NCI-H82 treated with DMSO at 0.1 percent for 48 hours (cell line): Measurements from ENCODE around the gene POU2AF2.
"Not testable (repeated sequence)": the region's sequence is repeated elsewhere in the genome, so short reads cannot be mapped to it uniquely, and the experiment has no call there.

Experiments
- DNase-seq: peaks from one replicate; lab custom pipeline; 2025; ENCODE audit not compliant: unreplicated experiment; lab: John Stamatoyannopoulos, UW

POU2AF2 gene

DNA sequence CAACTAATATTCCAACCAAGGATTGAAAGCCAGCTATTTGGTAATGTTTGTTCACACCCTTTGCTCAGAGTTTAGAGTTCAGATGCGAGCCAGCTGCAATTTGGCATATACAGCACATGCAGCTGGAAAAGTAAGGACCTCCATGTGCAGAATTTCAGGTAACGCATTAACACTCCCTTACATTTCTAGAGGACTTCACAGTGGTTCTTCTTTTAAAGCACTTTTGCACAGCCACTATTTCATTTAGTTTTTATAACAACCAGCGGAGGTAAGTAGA is 56.3 kb downstream of the POU2AF2 start:
- DNase-seq = no peak

DNA sequence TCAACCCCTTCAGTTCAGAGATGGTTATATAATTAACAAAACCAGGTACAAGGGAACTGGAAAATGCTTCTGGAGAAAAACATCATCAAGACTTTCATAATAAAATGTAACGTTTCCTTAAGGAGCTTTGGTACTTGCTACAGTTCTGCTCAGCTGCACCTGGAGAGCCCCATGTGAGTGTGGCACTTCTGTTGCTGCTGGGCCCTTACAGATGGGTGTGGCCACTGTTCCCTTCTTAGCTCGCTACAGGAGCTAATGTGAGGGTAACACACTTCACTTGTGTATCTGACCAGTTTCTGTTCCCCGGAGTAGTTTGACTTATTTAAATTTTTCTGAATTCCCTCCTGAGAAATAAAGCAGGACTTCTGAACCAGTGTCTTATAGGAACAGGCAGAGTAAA is 56.8 kb downstream of the POU2AF2 start:
- no peak for DNase-seq

DNA sequence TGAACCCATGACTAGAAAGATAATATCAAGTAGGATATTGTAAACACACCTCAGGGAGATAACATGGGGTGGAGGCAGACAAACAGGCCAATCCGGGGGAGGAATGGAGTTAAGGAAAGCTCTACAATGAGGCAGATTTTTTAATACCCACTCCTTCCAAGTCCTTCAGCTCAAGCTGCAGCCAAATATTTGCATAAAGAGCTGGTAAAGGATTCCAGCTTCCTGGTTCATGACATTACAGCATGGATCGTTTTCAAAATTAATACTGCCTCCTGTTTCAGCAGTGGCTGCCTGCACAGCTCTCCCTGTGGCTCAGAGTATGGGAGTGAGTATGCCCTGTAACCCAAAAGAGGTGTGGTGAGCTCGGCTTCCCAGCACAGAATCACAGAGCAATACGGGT is 57.9 kb downstream of the POU2AF2 start:
- no peak for DNase-seq

DNA sequence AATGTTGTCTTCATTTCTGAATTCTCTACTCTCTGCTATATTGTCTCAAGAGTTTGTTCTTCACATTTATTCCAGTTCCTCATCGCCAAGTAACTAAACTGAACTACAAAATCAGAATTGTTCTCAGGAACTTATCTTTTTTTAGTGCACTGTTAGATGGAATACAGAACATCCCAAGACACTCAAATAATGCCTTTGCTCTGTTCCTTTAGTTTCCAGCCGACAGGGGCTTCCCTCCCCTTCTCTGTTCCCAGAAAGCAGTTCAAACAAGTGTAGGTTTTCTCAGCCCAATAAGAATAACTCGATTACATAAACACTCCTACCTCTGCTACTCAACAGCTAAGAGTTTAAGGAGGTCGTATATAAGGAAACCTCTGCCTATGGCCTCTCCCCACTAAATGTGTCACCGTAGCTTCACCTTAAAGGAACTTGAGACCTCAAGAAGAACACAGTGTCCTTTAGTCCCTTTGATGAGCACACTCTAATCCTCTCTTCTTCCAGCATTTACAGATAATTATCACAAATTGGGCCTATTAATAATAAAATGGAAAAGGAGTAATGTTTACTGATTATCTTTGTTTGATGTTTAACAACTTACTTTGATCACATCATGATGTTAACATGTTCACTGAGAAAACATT is 59.8 kb downstream of the POU2AF2 start:
- DNase-seq = no peak

DNA sequence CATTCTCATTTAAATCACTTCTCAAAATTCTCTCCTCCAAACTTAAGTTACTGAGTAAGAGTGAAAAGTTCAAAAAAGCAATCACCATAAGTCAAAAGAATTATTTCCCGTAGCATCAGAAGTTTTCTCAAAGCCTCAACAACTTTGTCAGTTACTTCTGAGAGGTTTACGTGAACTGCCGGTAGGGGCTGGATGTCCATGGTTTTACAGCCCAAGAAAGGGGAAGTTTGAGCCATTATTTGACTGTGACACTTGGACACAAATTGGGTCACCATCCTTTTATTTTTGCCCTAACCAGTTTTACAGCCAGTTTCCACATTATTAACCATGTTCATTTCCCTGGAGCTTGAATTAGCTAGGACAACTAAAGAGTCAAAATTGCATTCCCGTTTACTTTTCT is 60.4 kb downstream of the POU2AF2 start:
- DNase-seq = no peak

DNA sequence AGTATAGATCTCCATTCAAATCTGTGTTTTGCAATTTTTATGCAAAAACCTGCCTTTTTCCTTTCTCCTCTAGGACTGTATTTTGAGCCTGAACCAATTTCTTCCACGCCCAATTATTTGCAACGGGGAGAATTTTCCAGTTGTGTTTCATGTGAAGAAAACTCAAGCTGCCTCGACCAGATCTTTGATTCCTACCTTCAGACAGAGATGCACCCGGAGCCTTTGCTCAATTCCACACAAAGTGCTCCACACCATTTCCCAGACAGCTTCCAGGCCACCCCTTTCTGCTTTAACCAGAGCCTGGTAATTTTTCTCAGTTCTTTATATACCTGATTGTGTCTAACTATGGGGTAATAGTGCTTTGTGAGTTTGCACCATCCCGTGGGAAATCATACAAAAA is 60.8 kb downstream of the POU2AF2 start:
- no peak for DNase-seq

DNA sequence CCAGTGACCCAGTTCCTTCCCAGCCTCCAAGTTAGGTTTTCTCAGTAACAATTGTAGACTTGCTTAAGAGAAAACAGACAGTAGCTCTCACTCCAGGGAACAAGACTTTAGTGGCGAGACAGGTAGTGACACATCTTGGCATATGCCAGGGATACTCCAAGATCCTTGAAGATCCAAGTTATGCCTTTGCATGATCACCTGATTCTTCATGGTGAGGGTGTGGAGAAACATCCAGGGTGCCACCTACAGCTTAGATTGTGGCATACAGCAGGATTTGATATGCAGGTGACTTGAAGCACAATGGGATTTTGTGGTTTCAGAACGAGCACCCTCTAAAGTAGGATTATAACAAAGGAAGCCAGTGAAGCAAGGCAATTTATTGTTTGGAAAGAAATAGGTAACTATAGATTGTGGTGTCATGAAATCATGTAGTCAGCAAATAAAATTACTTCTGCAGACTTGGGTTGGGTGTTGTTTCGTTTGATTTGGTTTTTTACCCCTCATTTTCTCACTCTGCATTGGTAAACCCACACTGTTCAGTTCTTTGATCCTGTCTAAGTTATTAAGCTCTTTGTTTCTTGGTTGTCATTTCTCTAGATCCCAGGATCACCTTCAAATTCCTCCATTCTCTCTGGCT is 62.1 kb downstream of the POU2AF2 start:
- no peak for DNase-seq

DNA sequence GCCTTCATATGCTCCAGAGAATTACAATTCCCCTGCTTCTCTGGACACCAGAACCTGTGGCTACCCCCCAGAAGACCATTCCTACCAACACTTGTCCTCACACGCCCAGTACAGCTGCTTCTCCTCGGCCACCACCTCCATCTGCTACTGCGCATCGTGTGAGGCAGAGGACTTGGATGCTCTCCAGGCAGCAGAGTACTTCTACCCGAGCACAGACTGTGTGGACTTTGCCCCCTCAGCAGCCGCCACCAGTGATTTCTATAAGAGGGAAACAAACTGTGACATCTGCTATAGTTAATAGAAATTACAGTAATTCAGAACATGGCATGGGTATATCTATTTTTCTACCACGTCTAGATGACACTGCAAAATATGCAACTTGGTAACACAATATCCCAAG is 62.6 kb downstream of the POU2AF2 start:
- DNase-seq = peak; percentile 24

DNA sequence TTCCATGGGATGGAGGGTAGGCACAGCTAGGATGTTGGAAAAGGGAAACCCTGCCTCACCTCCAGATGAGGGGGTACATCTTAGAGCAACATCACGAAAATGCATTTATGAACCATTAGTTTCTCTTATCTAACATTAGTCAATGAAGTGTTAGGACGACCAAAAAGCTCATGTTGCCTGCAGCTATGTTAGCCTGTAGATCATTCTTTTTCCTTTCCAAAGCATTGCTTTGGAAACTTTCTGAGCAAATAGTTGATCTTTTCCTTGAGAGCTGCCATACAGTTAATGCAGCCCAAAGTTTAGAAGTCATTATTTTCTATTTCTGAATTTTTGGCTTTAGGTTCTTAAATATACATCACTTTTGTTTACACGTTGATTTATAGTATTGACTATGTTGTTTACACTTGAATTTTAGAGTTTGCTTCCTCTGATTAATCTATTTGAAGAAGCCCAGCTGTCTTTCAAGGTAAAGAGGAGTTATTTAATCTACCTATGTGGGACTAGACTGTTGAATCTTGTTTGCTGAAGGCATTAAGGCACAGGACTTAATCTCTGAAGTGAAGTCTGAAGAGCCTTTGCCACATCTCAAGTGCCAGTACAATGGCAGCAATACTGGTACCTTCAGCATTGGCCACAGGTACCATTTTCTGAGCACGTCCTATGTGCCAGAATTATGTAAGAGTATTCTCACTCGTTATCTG is 63.8 kb downstream of the POU2AF2 start:
- DNase-seq = peak; percentile 53

DNA sequence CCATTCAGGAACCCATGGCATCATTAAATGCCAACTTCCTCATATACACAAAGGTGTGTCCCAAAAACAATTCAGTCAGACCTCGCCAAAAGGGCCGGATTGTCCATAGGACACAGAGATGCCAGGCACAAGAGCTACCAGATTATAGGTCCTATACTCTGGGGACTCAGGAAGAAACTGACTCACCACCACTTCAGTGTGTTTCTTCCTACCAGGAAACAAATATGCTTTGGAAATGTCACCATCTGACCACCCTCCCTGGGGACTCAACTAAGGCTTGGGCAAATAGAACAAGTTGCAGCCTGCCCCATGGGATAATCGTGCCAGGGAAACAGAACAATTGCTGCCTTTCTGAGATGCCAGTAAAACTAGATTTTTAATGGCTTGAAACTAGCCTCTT is 64.6 kb downstream of the POU2AF2 start:
- DNase-seq = no peak

DNA sequence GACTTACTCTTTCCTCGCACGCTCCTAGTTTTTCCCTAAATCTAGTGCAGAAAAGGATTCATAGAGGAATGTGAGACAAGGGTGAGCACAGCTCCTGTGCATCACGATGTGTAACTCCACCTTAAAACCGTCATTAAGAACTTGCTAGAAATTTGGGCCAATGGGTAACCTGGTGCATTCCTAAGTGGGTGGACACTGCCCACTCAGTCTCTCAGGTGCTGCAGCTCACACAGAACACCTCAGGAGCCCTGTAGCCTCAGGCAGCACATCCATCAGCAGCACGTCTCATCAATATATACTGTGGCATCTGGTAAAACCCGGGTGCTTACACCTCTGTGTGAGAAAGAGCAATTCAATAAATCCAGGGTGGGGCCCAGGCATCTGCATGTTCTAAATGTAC is 65.2 kb downstream of the POU2AF2 start:
- DNase-seq = no peak

DNA sequence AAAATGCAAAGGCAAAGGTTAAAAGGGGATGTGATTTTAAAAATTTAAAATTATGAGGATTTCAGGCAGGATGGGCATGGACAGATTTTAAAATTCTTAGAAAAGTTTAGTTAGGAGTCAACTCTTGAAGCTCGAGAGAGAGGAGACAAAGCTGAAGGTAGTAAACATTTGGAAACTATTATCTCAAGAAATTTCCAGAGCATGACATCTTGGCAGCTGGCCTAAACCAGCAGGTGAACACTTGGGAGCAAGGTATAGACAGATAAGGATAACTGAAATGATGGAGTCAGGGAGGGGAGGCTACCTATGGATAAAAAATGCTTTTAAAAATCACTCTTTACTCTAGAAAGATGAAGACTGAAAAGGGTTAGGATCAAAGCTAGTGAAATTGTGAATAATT is 66.6 kb downstream of the POU2AF2 start:
- DNase-seq = no peak

DNA sequence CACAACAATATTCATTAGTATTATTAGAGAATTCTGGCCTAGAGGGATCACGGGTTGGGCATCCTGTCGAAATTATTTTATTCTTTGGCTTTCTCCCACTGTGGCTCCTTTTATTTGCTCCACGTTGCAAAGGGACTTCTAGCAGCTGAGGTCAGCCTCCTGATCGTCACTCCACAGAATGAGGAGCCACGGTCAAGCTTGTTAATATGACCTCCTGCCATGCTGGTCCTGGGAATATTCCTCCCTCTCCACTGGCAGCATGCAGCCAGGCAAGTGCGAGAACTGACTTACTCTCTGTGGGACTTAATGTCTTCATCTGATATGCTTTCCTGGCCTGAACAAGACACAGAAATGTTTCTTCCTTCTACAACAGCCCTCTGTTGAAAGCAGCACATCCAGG is 73.8 kb downstream of the POU2AF2 start:
- DNase-seq = no peak

DNA sequence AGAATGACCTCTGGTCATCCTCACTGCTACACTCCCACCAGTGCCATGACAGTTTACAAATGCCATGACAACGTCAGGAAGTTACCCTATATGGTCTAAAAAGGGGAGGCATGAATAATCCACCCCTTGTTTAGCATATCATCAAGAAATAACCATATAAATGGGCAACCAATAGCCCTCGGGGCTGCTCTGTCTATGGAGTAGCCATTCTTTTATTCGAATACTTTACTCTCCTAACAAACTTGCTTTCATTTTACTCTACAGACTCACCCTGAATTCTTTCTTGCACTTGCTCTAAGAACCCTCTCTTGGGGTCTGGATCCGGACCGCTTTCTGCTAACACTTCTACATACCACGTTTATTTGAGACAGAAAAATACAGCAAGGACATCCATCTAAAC is 74.7 kb downstream of the POU2AF2 start:
- DNase-seq = not testable (repeated sequence)

DNA sequence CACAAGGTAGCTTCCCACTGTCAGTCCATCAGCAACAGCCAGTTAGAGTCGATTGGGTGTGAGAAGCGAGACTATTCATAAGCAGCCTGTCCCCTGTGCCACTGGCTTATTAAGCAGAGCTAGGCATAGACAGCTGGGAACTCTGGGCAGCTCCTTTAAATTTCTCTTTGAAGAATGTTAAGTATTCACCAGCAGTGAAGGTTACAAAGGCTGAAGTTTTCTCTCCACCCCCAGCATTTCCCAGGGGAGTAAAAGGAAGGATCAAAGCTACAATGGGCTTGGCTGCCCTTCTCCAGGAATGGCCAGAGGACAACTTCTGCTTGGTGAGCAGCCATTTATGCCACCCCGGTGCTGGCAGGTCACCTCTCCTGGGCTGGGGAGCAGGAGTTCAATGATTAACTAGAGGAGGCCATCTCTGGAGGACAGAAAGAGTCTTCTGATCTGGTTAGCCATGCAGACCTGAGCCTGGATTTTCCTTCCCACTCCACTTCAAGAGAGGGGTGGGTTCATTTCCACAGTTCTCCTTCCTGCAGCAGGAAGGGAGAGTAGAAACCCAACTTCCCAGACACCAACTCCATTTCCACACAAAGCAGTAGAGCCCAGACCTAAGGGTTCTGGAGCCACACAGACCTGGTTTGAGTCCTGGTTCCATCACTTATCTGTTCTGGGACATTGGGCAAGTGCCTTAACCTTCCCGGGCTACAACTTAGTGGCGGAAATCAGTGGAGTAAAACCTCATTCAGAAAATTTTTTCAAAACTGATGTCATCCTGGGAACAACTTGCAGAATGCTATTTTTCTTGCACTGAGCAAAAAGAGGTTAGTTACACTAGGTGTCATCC is 75.4 kb downstream of the POU2AF2 start:
- no peak for DNase-seq

DNA sequence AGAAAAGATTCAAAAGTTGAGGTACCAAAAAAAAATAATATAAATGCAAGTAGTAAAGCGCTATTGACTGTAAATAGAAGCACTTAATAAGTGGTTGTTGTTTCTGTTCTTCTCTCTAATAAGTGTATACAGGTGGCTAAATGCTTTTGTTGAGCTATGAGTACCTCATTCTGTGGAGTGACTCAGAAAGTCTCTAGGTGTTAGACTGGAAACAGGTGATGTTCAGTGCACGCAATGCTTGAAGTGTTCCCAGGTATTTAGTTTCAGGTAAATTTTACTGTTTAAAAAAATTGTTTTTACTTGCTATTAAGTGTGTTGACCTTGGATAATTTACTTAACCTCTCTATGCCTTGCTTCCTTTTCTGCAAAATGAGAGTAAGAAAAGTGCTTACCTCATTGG is 77.0 kb downstream of the POU2AF2 start:
- DNase-seq = no peak

DNA sequence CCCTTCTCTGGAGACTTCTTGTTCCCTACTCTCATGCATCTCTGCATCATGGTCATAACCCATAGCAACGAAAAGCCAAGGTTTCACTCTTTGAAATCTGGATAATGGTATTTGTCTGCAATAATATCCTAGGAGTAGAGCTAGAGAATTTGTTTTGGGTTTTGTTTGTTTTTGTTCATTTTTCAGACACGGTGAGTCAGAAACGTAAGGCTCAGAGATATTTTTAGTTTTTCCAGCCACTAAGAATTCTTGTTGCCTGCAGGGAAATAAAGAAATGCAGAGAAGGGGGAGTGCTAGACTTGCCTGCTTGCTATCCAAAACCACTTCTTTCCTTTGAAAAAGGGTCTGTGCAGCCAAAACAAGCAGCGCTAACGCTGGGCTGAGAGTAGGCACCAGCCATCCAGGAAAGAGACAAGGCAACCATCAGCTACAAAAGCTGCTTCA is 78.8 kb downstream of the POU2AF2 start:
- DNase-seq = no peak

DNA sequence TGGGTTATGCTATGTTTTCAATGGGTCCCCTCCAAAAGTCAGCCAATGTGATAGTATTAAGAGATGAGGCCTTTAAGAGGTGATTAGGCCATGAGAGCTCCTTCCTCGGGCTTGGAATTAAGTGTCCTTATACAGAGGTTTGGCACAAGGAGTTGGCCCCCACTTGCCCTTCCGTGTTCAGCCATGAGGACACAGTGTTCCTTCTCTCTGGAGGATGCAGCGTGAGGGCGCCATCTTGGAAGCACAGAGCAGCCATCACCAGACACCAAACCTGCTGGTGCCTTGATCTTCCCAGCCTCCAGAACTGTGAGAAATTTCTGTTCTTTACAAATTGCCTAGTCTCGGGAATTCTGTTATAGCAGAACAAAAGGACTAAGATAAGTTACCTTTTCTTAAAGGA is 79.7 kb downstream of the POU2AF2 start:
- DNase-seq = no peak

DNA sequence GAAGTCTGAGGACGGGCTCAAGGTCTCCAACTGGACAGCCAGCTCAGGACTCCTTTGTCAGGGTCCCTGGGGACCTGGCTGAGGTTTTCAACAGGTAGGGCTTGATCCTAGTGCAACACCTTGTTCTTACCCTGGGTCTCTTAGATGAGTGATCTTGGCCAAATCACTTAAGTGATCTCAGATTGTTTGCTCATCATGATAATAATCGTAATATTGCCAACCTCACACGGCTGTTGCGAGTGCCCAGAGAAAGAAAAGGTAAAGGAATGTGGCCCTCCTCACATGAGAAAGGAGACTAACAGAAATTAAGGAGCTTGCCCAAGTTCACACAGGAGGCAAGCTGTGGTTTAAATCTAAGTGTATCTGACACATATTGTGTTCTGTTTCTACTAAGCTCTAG is 81.3 kb downstream of the POU2AF2 start:
- no peak for DNase-seq

DNA sequence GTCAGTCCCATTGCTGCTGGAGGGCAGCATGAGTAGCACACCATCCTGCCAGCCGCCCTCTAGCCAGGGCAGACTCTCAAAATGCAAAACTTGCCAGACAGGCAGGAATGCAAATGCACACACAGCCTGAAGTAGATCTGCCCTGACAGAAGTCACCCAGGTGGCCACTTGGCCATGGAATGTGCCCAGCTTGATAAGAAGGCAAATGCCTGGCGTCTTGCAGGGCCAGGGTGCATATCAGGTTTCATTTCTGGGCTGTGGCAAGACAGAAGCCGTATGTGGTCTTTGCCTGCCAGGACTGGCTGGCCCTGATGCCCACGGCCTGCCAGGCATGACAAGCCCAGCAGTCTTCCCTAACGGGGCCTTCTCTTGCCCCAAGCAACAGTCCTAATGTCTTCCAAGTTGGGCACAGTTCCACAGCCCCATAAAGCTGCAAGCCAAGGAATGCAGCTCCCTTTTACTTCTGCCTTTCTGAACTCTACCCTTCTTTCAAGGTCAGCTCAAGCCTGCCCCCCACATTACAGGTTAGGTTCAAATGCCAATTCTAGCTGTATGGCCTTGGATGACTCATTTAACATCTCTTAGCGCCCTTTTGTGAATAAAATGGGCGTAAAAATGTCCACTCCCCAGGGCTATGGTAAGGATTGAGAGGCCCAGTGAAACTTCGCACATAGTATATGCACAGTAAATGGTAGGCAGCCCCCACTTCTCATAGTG is 82.5 kb downstream of the POU2AF2 start:
- DNase-seq = no peak
